Ovary (tissue), 9 donors: Measurements from ENCODE around the gene RALGPS1. TPM values are rescaled to one million over a fixed set of nuclear protein-coding genes. Genes with fewer than 3 reads are reported as not detected.

Source experiments
- DNase-seq, 5 donors: peaks; one replicate each; pipeline ENCODE4 v3.0.0-alpha.2; 2019 to 2020
- H3K27ac ChIP-seq, 2 donors: fragments of 200-600 bp; one replicate each; pipeline versions ENCODE4 v1.5.1 to v1.8.0; 2019 to 2022
- H3K27me3 ChIP-seq: fragments of 200-600 bp; one replicate; pipeline ENCODE4 v1.8.0; 2022
- H3K36me3 ChIP-seq: fragments of 200-600 bp; sonication (generic); one replicate; pipeline ENCODE4 v1.5.1; 2019
- H3K4me1 ChIP-seq: one replicate; pipeline ENCODE4 v1.8.1; 2013; ENCODE audit warnings: mild to moderate bottlenecking, moderate library complexity; ENCODE audit not compliant: insufficient read depth
- H3K4me3 ChIP-seq: fragments of 200-600 bp; sonication (generic); one replicate; pipeline ENCODE4 v1.5.1; 2017
- H3K9me3 ChIP-seq, 2 donors: fragments of 200-600 bp in 1 of 2; sonication (generic) in 1 of 2; one replicate each; pipeline versions ENCODE4 v1.5.1 to v1.8.1; 2013 to 2019; ENCODE audit warnings: mild to moderate bottlenecking in 1 of 2, moderate library complexity in 1 of 2
- EP300 ChIP-seq: sonication (generic); formaldehyde crosslinking; IDR thresholded peaks from one replicate; pipeline ENCODE4 v1.6.1; 2017; ENCODE audit warnings: antibody characterized with exemption
- POLR2A ChIP-seq: fragments of 450-650 bp; IDR thresholded peaks from one replicate; pipeline ENCODE4 v1.6.1; 2017; ENCODE audit warnings: antibody characterized with exemption, mild to moderate bottlenecking, moderate library complexity
- WGBS, 3 donors: extraction: QIAGEN DNeasy Blood & Tissue Kit in 1 of 3; methylation state at CpG; one replicate each; pipeline versions ENCODE4 v1.1.5 to v1.1.7; 2013 to 2017; 5-methylcytosine and 5-hydroxymethylcytosine counted together
- intact Hi-C, 4 donors: fragments of 100-400 bp; cut with DNase I; formaldehyde crosslinking; loops; one replicate each; pipeline versions ENCODE4 v1.11.0 to v1.15.1; 2022 to 2023
- polyA plus RNA-seq, 2 donors: library from polyadenylated mRNA; stranded (reverse); fragments of 200-250 nt in 1 of 2; fragments of 350-450 nt in 1 of 2; fragmentation: Illumina TruSeq in 1 of 2; extraction: RNeasy Lipid Tissue Mini Kit (QIAGEN cat#74804) in 1 of 2; gene quantifications; one replicate each; pipeline ENCODE4 v1.2.3, GENCODE V29; 2013 to 2014
- total RNA-seq, 7 donors: library from RNA; depleted of rRNA in 2 of 7; stranded (reverse); fragments of >200 nt in 2 of 7; fragmentation: NEBNext Ultra II Directional in 3 of 7; extraction: Animal tissue kit (Norgen Biotek cat#: 25700) in 3 of 7; gene quantifications; one replicate each; pipeline versions ENCODE4 v1.1.0 to v1.2.4, GENCODE V29; 2016 to 2023
- TF ChIP-seq, protein P1 (sequence below), 3 donors: fragments of 450-650 bp in 2 of 3; fragments of 200-600 bp in 1 of 3; IDR thresholded peaks; one replicate each; pipeline versions ENCODE4 v1.5.1 to v1.8.0; 2016 to 2022; ENCODE audit warnings: antibody characterized with exemption in 3 of 3, mild to moderate bottlenecking in 1 of 3
- donor health status: DM: no; HTN: no; CAD: no; lungs with moderate emphysema.
- donor health status: DM: no; HTN: no; CAD: no.
- donor health status: Bipolar disorder and iron deficiency.
- donor health status: DM: yes; HTN: yes; CAD: no.
- donor health status: DM: no; HTN: no; CAD: no.
- donor health status: DM: yes; HTN: yes; CAD: no.

The RALGPS1 gene
- total and polyA plus RNA-seq, 9 donors = 2.3 to 13.1 (median 6.9) TPM

DNA sequence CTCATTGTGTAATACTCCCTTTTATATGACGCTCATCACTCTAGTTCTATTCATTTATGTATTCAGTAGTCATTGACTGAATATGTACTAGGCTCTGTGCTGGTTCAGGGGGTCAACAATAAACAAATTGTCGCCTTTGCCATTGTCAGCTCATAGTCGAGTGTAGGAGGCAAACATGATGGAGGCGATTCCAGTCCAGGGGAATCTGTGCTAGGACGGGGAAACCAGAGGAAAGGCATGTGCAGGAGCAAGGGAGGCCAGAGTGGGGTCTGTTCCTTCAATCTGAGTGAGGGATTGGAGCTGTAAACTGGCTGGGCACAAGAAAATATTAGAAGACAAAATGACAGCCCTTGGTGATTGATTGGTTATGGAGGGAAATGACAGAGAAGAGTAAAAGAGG, 123.9 kb downstream of the RALGPS1 start:
- DNase-seq = no peak
- Histone ChIP-seq H3K27ac (no peak overlapping the region), H3K27me3 (no peaks in the 10 kb centered on the region), H3K9me3 (no peaks in the 10 kb centered on the region), H3K4me1 (peaks cover 16% of the 10 kb centered on the region), H3K4me3 (no peak overlapping the region), H3K36me3 (no peaks in the 10 kb centered on the region)
- TF ChIP-seq, protein P1, sequence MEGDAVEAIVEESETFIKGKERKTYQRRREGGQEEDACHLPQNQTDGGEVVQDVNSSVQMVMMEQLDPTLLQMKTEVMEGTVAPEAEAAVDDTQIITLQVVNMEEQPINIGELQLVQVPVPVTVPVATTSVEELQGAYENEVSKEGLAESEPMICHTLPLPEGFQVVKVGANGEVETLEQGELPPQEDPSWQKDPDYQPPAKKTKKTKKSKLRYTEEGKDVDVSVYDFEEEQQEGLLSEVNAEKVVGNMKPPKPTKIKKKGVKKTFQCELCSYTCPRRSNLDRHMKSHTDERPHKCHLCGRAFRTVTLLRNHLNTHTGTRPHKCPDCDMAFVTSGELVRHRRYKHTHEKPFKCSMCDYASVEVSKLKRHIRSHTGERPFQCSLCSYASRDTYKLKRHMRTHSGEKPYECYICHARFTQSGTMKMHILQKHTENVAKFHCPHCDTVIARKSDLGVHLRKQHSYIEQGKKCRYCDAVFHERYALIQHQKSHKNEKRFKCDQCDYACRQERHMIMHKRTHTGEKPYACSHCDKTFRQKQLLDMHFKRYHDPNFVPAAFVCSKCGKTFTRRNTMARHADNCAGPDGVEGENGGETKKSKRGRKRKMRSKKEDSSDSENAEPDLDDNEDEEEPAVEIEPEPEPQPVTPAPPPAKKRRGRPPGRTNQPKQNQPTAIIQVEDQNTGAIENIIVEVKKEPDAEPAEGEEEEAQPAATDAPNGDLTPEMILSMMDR (IDR thresholded peaks at IDR 0.05) = no peak
- no peak for TF ChIP-seq POLR2A
- no peak for TF ChIP-seq EP300
- intact Hi-C loops = no loop called here
- WGBS, 3 donors = 89 to 94% (median 91%) methylated on average over 5 of the region's 5 CpGs

DNA sequence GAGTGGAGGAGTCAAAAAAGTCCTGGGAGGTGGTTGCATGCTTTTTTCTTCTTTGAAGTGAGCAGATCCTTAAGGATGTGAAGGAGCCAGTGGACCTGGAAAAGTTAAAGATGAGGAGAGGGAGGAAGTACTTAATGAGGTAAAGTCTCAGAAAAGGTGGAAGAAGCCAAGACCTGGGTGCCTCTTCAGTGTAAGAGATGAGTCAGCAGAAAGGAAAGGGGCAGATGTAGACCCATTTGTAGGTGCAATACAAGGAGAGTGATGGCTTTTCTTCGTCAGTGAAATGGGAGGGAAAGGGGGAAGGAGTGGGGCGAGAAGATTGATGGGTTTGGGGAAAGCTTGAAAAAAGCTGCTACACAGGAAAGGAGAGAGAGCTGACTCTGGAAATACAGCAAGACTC, 124.9 kb downstream of the RALGPS1 start:
- DNase-seq = no peak
- Histone ChIP-seq H3K4me3 (no peak overlapping the region), H3K4me1 (peaks cover 16% of the 10 kb centered on the region), H3K27me3 (no peaks in the 10 kb centered on the region), H3K9me3 (no peaks in the 10 kb centered on the region), H3K27ac (no peak overlapping the region), H3K36me3 (no peaks in the 10 kb centered on the region)
- WGBS, 3 donors = 95 to 100% (median 99%) methylated on average over 2 of the region's 2 CpGs
- TF ChIP-seq, protein P1 (IDR thresholded peaks at IDR 0.05) = no peak
- intact Hi-C loops = no loop called here

DNA sequence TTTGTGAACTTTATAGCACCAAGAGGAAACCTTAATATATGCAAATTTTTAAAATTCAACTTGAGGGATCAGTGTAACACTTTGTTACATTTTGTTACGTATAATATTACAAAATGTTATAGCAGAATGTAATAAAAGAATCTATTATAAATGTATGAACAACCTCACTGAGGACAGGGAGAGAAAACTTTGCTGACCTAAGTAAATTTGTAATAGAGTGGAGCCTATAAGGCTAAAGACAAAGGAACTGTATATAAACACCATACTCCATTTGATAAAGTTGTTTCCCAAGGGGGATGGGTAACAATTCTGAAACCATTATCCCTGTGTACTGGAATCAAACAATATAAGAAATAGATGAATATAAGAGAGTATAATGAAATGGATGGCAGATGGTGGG, 130.6 kb downstream of the RALGPS1 start:
- WGBS, 3 donors = 96 to 98% (median 97%) methylated on average over 1 of the region's 1 CpG
- TF ChIP-seq, protein P1 (IDR thresholded peaks at IDR 0.05) = no peak
- no peak for TF ChIP-seq POLR2A
- TF ChIP-seq EP300 = no peak
- Histone ChIP-seq H3K27me3 (no peaks in the 10 kb centered on the region), H3K27ac (no peak overlapping the region), H3K4me1 (peaks cover 3% of the 10 kb centered on the region), H3K4me3 (no peak overlapping the region), H3K36me3 (no peaks in the 10 kb centered on the region), H3K9me3 (no peaks in the 10 kb centered on the region)
- no peak for DNase-seq
- intact Hi-C loops = no loop called here

DNA sequence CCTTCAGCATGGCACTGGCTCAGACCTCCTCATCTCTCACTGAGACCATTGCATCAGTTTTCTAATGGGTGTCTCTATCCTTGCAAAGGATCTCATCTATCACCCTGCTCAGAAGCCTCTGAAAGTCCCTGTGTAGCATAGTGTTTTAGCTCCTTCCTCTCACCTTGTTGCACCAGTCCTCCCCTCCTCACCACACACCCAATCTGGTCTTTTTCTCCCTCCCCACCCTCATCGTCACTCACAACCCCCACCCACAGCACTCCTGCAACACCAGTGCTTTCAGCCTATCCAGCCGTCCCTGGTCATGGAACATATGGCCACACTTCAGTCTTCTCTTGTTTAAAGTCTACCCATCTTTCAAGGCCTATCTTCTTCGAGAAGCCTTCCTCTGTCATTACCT, 133.4 kb downstream of the RALGPS1 start:
- H3K4me1 ChIP-seq = peaks cover 8% of the 10 kb centered on the region
- intact Hi-C loops = no loop called here
- no peaks in the 10 kb centered on the region for H3K36me3 ChIP-seq
- DNase-seq = no peak
- TF ChIP-seq POLR2A (no peak), EP300 (no peak)
- TF ChIP-seq, protein P1 (IDR thresholded peaks at IDR 0.05) = no peak
- WGBS, 3 donors = 97 to 99% (median 99%) methylated on average over 3 of the region's 3 CpGs
- no peaks in the 10 kb centered on the region for H3K27me3 ChIP-seq
- H3K27ac ChIP-seq = no peak overlapping the region
- no peaks in the 10 kb centered on the region for H3K9me3 ChIP-seq
- no peak overlapping the region for H3K4me3 ChIP-seq

DNA sequence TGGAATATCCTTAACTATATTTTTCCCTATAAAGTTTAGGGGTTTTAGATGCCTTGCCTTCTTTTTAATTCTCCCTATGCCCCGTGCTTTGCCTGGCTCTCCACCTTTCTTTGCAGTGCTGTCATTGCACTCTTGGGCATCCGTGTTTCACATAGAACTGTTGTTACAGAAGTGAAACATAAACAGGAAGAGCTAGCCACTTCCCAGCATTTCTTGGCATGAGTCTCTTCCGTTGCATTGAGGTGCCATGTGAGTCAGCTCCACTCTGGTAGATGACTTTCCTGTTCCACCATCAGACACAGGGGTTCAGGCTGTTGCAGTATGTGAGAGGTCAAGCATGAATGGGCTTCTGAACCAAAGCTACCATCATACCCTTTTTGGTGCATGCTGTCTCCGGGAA, 134.5 kb downstream of the RALGPS1 start:
- H3K36me3 ChIP-seq = no peaks in the 10 kb centered on the region
- intact Hi-C loops = no loop called here
- H3K9me3 ChIP-seq = no peaks in the 10 kb centered on the region
- TF ChIP-seq, protein P1 (IDR thresholded peaks at IDR 0.05) = peak in 1 of 3 donors; percentile 34
- no peak for TF ChIP-seq EP300
- peak in 2 of 5 donors; percentile 21 to 55 for DNase-seq
- H3K4me3 ChIP-seq = no peak overlapping the region
- peaks cover 17% of the 10 kb centered on the region for H3K4me1 ChIP-seq
- H3K27ac ChIP-seq = peak overlapping the region in 1 of 2 donors; percentile 38
- WGBS, 3 donors = 35 to 42% (median 40%) methylated on average over 4 of the region's 4 CpGs
- no peaks in the 10 kb centered on the region for H3K27me3 ChIP-seq
